IPS DF 4.7 (cell line): ENCODE measurements around the gene KCNRG.
"Not testable (repeated sequence)": the region's sequence is repeated elsewhere in the genome, so short reads cannot be mapped to it uniquely, and the experiment has no call there.

Experiments
- DNase-seq: peaks from one replicate; pipeline ENCODE4 v3.0.0-alpha.2; 2013; ENCODE audit warnings: low spot score; ENCODE audit errors: extremely low read depth

KCNRG gene

GRCh38 chr13:50011461-50011860 lies 3.8 kb upstream of the KCNRG start:
- no peak for DNase-seq

GRCh38 chr13:50012396-50013169 lies 2.7 kb upstream of the KCNRG start:
- no peak for DNase-seq

GRCh38 chr13:50014386-50014785 lies 858 bp upstream of the KCNRG start:
- DNase-seq: no peak

- no peak for DNase-seq
Observed at GRCh38 chr13:50015750-50016149, 506 bp downstream of the KCNRG start.

- no peak for DNase-seq
Observed at GRCh38 chr13:50016444-50016843, 1.2 kb downstream of the KCNRG start.

- no peak for DNase-seq
Observed at GRCh38 chr13:50017819-50018218, 2.6 kb downstream of the KCNRG start.

GRCh38 chr13:50025436-50025835 lies 10.2 kb downstream of the KCNRG start:
- no peak for DNase-seq

- no peak for DNase-seq
Observed at GRCh38 chr13:50026788-50027473, 11.7 kb downstream of the KCNRG start.

GRCh38 chr13:50030315-50030714 lies 15.1 kb downstream of the KCNRG start:
- no peak for DNase-seq

GRCh38 chr13:50033725-50034124 lies 18.5 kb downstream of the KCNRG start:
- no peak for DNase-seq

GRCh38 chr13:50037788-50038187 lies 22.5 kb downstream of the KCNRG start:
- no peak for DNase-seq

- DNase-seq: no peak
Observed at GRCh38 chr13:50038266-50038665, 23.0 kb downstream of the KCNRG start.

- no peak for DNase-seq
Observed at GRCh38 chr13:50052478-50052877, 37.2 kb downstream of the KCNRG start.

GRCh38 chr13:50053844-50054243 lies 38.6 kb downstream of the KCNRG start:
- DNase-seq: no peak

- no peak for DNase-seq
Observed at GRCh38 chr13:50055454-50055853, 40.2 kb downstream of the KCNRG start.

- no peak for DNase-seq
Observed at GRCh38 chr13:50060718-50061117, 45.5 kb downstream of the KCNRG start.

GRCh38 chr13:50062336-50062735 lies 47.1 kb downstream of the KCNRG start:
- not testable (repeated sequence) for DNase-seq

GRCh38 chr13:50065712-50066111 lies 50.5 kb downstream of the KCNRG start:
- no peak for DNase-seq

- DNase-seq: no peak
Observed at GRCh38 chr13:50068508-50068907, 53.3 kb downstream of the KCNRG start.

- no peak for DNase-seq
Observed at GRCh38 chr13:50069261-50069660, 54.0 kb downstream of the KCNRG start.

- no peak for DNase-seq
Observed at GRCh38 chr13:50070186-50070585, 54.9 kb downstream of the KCNRG start.
